Lung (tissue), 12 donors: ENCODE measurements around the gene WDR90. TPM values are rescaled to one million over a fixed set of nuclear protein-coding genes. Genes with fewer than 3 reads are reported as not detected.
A peak's percentile ranks its signal among the peaks of the same experiment; 100 is the strongest.

Experiments used
- ATAC-seq: fragments of 200-7000 bp; cut with Tn5 transposase; one replicate; pipeline ENCODE4 v1.9.1; 2020; ENCODE audit warnings: moderate number of reproducible peaks; ENCODE audit not compliant: insufficient read depth, low FRiP score
- DNase-seq, 3 donors: peaks; one replicate each; pipeline ENCODE4 v3.0.0-alpha.2; 2013 to 2017
- H3K27ac ChIP-seq, 2 donors: one replicate each; pipeline ENCODE4 v1.5.1; 2013; ENCODE audit warnings: mild to moderate bottlenecking in 2 of 2, moderate library complexity in 2 of 2, control low read depth in 1 of 2, inconsistent platforms in 1 of 2, low read depth in 1 of 2, low read length in 1 of 2
- H3K27me3 ChIP-seq, 3 donors: one replicate each; pipeline ENCODE4 v1.5.1; 2013; ENCODE audit warnings: low read length in 2 of 3; ENCODE audit not compliant: control insufficient read depth in 3 of 3, insufficient read depth in 3 of 3
- H3K36me3 ChIP-seq, 4 donors: one replicate each; pipeline ENCODE4 v1.5.1; 2013; ENCODE audit warnings: low read length in 4 of 4, mild to moderate bottlenecking in 1 of 4, moderate library complexity in 1 of 4; ENCODE audit not compliant: control insufficient read depth in 4 of 4, insufficient read depth in 4 of 4
- H3K4me1 ChIP-seq, 5 donors: one replicate each; pipeline ENCODE4 v1.5.1; 2013; ENCODE audit warnings: low read length in 5 of 5, mild to moderate bottlenecking in 2 of 5, moderate library complexity in 1 of 5; ENCODE audit not compliant: control insufficient read depth in 5 of 5, insufficient read depth in 5 of 5
- H3K4me3 ChIP-seq: one replicate; pipeline ENCODE4 v1.5.1; 2013; ENCODE audit warnings: mild to moderate bottlenecking, control low read depth, moderate library complexity
- H3K9ac ChIP-seq, 2 donors: one replicate each; pipeline ENCODE4 v1.5.1; 2013; ENCODE audit warnings: low read length in 2 of 2, control low read depth in 1 of 2; ENCODE audit not compliant: insufficient read depth in 1 of 2
- H3K9me3 ChIP-seq, 4 donors: one replicate each; pipeline ENCODE4 v1.5.1; 2013; ENCODE audit warnings: low read length in 3 of 4, mild to moderate bottlenecking in 1 of 4, moderate library complexity in 1 of 4; ENCODE audit not compliant: control insufficient read depth in 4 of 4, insufficient read depth in 3 of 4
- WGBS, 2 donors: extraction: QIAGEN DNeasy Blood & Tissue Kit; methylation state at CpG; one replicate each; pipeline ENCODE4 v1.1.7; 2013; 5-methylcytosine and 5-hydroxymethylcytosine counted together
- polyA plus RNA-seq, 2 donors: library from polyadenylated mRNA; stranded (reverse); fragments of 200-250 nt; gene quantifications; one replicate each; pipeline ENCODE4 v1.2.1, GENCODE V29; 2013
- total RNA-seq, 2 donors: library from RNA; depleted of rRNA in 1 of 2; stranded (reverse); fragments of >200 nt in 1 of 2; gene quantifications; one replicate each; pipeline ENCODE4 v1.2.1, GENCODE V29; 2014 to 2021
- TF ChIP-seq, protein P1 (sequence below): IDR thresholded peaks from 2 replicates; pipeline ENCODE4 v1.5.1; 2012; ENCODE audit warnings: mild to moderate bottlenecking; ENCODE audit errors: control extremely low read depth, extremely low read depth
- donor health status: control.
- donor health status: control.
- donor health status: Bipolar disorder and iron deficiency.
- donor health status: healthy.
- donor health status: DM: yes; HTN: yes; CAD: no.

WDR90 gene
- total and polyA plus RNA-seq, 4 donors: 18.6 to 74.2 (median 27.9) TPM

GRCh38 chr16:651844-652243 lies 2.7 kb downstream of the WDR90 start:
- TF ChIP-seq, protein P1, sequence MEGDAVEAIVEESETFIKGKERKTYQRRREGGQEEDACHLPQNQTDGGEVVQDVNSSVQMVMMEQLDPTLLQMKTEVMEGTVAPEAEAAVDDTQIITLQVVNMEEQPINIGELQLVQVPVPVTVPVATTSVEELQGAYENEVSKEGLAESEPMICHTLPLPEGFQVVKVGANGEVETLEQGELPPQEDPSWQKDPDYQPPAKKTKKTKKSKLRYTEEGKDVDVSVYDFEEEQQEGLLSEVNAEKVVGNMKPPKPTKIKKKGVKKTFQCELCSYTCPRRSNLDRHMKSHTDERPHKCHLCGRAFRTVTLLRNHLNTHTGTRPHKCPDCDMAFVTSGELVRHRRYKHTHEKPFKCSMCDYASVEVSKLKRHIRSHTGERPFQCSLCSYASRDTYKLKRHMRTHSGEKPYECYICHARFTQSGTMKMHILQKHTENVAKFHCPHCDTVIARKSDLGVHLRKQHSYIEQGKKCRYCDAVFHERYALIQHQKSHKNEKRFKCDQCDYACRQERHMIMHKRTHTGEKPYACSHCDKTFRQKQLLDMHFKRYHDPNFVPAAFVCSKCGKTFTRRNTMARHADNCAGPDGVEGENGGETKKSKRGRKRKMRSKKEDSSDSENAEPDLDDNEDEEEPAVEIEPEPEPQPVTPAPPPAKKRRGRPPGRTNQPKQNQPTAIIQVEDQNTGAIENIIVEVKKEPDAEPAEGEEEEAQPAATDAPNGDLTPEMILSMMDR: no peak
- H3K36me3 ChIP-seq: peaks cover 0 to 17% (median 3%) of the 10 kb centered on the region in 4 donors
- WGBS, 2 donors: 93% methylated on average over 22 of the region's 22 CpGs
- ATAC-seq (no peak), DNase-seq (no peak)
- H3K4me3 ChIP-seq: no peak overlapping the region
- H3K4me1 ChIP-seq: peaks cover 0 to 19% (median 8%) of the 10 kb centered on the region in 5 donors
- no peak overlapping the region for H3K9ac ChIP-seq
- no peak overlapping the region for H3K27ac ChIP-seq
- H3K27me3 ChIP-seq: no peaks in the 10 kb centered on the region
- H3K9me3 ChIP-seq: no peaks in the 10 kb centered on the region

DNA sequence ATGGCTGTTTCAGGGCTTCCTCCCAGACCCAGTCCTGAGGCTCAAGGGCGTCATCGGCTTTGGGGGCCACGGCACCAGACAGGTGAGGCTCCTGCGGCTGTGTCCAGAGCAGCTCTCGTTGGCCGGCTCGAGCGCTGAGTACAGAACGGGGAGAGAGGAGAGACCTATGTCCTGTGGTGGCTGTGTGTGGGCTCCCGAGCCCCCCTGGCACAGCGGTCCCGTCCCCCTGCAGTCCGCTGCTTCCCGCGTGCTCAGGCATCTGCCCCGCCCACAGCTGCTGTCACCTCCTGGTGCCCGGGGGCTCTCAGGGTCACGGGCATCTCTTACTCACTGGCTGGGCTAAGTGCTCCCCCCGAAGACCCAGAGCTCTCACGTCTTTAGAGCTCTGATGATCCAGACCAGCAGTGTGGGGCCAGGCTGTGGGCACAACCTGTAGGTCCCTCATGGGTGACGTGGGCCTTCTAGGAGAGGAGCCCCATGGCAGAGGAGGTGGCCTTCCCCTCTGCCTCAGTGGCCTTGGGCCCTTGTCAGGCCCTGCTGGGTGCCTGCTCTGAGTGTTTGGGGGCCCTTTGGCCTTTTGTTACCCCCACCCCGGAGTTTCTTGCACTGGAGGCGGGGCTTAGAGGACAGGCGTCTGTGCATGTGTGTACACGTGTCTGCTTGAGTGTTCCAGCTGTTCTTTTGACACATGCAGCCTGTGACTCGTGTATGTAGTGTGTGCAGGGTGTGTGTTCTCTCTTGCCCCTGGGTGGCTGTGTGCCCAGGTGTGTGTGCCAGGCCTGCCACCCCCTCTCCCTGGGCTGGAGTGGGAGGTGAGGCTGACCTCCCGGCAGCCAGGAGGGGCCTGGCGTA lies 3.5 kb downstream of the WDR90 start:
- Histone ChIP-seq H3K9me3 (no peaks in the 10 kb centered on the region), H3K9ac (no peak overlapping the region), H3K27me3 (no peaks in the 10 kb centered on the region), H3K27ac (no peak overlapping the region), H3K36me3 (peaks cover 0 to 25% (median 5%) of the 10 kb centered on the region in 4 donors), H3K4me1 (peaks cover 0 to 19% (median 7%) of the 10 kb centered on the region in 5 donors), H3K4me3 (no peak overlapping the region)
- WGBS, 2 donors: 82 to 91% methylated on average over 28 of the region's 28 CpGs
- no peak for ATAC-seq
- DNase-seq: peak in 2 of 3 donors; percentile 51 to 52
- TF ChIP-seq, protein P1: no peak

DNA sequence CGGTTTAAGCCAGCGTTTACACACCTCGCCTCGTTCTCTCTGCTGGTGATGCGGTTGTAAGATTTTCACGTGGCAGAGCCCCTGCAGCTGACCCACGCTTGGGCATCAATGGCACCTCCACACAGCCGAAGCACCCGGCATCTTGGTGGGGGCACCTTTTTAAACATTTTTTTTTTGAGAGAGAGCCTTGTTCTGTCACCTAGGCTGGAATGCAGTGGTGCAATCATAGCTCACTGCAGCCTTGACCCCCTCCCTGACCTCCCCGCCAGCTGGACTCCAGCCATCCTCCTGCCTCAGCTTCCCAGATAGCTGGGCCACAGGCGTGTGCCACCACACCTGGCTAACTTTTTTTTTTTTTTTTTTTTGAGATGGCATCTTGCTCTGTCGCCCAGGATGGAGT lies 4.9 kb downstream of the WDR90 start:
- Histone ChIP-seq H3K36me3 (peaks cover 0 to 29% (median 5%) of the 10 kb centered on the region in 4 donors), H3K4me3 (no peak overlapping the region), H3K9ac (no peak overlapping the region), H3K9me3 (no peaks in the 10 kb centered on the region), H3K4me1 (peaks cover 0 to 11% (median 2%) of the 10 kb centered on the region in 5 donors), H3K27ac (no peak overlapping the region), H3K27me3 (no peaks in the 10 kb centered on the region)
- TF ChIP-seq, protein P1: no peak
- ATAC-seq: no peak
- 92 to 95% methylated on average over 12 of the region's 12 CpGs for WGBS, 2 donors
- no peak for DNase-seq
